Nephron progenitor cell (in vitro differentiated cells): ENCODE results near the gene TPM2.
"Not testable (repeated sequence)": the region's sequence is repeated elsewhere in the genome, so short reads cannot be mapped to it uniquely, and the experiment has no call there.

Source experiments
- DNase-seq: peaks from one replicate; pipeline ENCODE4 v3.0.0; 2021
- H3K27ac Mint-ChIP-seq: 2 replicates; pipeline ENCODE4 v1.8.0; 2021; ENCODE audit warnings: mild to moderate bottlenecking, moderate library complexity, mixed read lengths
- H3K27me3 Mint-ChIP-seq: 2 replicates; pipeline ENCODE4 v1.8.0; 2021; ENCODE audit warnings: mild to moderate bottlenecking, low read depth, mixed read lengths; ENCODE audit not compliant: poor library complexity
- H3K36me3 Mint-ChIP-seq: 2 replicates; pipeline ENCODE4 v1.8.0; 2021; ENCODE audit warnings: low read depth, mixed read lengths
- H3K4me1 Mint-ChIP-seq: 2 replicates; pipeline ENCODE4 v1.8.0; 2021; ENCODE audit warnings: mixed read lengths
- H3K4me3 Mint-ChIP-seq: 2 replicates; pipeline ENCODE4 v1.8.0; 2021; ENCODE audit warnings: mild to moderate bottlenecking, moderate library complexity, mixed read lengths
- H3K9me3 Mint-ChIP-seq: 2 replicates; pipeline ENCODE4 v1.8.0; 2021; ENCODE audit warnings: mild to moderate bottlenecking, moderate library complexity, mixed read lengths
- CTCF ChIP-seq: fragments of 200-600 bp; sonication (generic); IDR thresholded peaks from 2 replicates; pipeline ENCODE4 v1.5.0; 2021; ENCODE audit warnings: antibody characterized with exemption

TPM2 gene

GRCh38 chr9:35643046-35643445 lies 46.7 kb downstream of the TPM2 start:
- TF ChIP-seq CTCF = no peak
- no peak for DNase-seq
- no peak overlapping the region for H3K4me3 Mint-ChIP-seq
- H3K9me3 Mint-ChIP-seq = peaks cover 18% of the 10 kb centered on the region
- H3K27ac Mint-ChIP-seq = no peak overlapping the region
- H3K36me3 Mint-ChIP-seq = peaks cover 22% of the 10 kb centered on the region
- H3K4me1 Mint-ChIP-seq = peaks cover 24% of the 10 kb centered on the region
- H3K27me3 Mint-ChIP-seq = peaks cover 11% of the 10 kb centered on the region

DNA sequence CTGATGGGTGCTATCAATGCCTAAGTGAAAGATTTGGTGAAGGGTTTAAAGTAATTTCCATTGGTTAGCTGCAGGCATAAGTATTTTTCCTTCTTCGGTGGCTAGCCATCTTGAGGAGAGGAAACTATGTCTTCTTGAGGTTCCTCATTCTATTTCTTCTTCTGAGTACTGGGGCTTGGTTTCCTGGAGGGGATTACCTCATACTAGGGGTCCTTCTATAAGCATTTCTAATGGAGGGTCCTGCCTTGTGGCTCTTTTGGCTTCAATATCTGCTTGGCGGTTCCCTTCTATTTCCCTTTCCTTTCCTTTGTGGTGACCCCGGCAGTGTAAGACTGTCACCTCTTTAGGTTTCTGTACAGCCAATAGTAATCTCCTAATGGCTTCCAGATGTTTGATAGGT lies 48.2 kb downstream of the TPM2 start:
- Mint-ChIP-seq H3K36me3 (peaks cover 29% of the 10 kb centered on the region), H3K27me3 (peaks cover 14% of the 10 kb centered on the region), H3K9me3 (peaks cover 26% of the 10 kb centered on the region), H3K4me1 (peaks cover 15% of the 10 kb centered on the region)
- H3K27ac Mint-ChIP-seq, H3K4me3 Mint-ChIP-seq, DNase-seq: not testable (repeated sequence)

DNA sequence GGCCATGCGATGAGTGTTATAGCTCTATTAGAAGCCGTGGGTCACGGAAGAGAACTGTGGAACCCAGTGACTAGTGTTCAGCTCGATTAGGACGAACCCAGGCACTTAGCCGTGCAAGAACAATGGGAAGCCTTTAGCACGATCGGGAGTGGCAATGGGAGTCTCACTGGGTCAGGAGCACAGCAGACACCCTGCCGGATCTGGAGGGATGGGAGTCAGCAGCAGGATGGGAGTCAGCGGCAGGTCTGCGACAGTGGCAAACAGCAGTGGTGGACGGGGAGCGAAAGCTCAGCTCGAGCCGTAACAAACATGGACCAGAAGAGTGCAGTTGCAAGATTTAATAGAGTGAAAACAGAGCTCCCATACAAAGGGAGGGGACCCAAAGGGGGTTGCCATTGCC lies 49.3 kb downstream of the TPM2 start:
- H3K36me3 Mint-ChIP-seq = peaks cover 29% of the 10 kb centered on the region
- H3K9me3 Mint-ChIP-seq = peaks cover 26% of the 10 kb centered on the region
- peaks cover 19% of the 10 kb centered on the region for H3K27me3 Mint-ChIP-seq
- H3K4me3 Mint-ChIP-seq, H3K27ac Mint-ChIP-seq, DNase-seq: not testable (repeated sequence)
- peaks cover 14% of the 10 kb centered on the region for H3K4me1 Mint-ChIP-seq

- Mint-ChIP-seq H3K4me1 (peaks cover 20% of the 10 kb centered on the region), H3K4me3 (no peak overlapping the region), H3K9me3 (peaks cover 26% of the 10 kb centered on the region), H3K27me3 (peaks cover 19% of the 10 kb centered on the region), H3K36me3 (peaks cover 29% of the 10 kb centered on the region), H3K27ac (no peak overlapping the region)
- DNase-seq = no peak
- no peak for TF ChIP-seq CTCF
Observed at GRCh38 chr9:35639631-35640030, 50.1 kb downstream of the TPM2 start.

DNA sequence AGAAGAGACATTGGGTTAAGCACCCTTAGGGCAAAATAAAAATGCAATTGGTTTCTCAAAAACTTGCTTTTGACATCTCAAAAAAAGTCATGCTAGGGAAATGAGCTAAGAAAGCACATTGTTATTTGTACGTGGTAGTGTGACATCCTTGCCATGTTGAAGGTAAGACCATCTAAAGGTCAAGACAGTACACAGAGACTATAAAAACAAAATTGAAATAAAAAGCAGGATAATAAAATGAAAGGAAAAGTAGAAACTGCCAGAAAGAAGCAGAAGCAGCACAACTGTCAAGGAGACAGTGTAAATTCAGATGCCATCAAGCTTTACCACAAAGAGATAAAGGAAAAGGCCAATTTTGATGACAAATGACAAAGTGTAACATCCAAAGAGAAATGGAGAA lies 50.5 kb downstream of the TPM2 start:
- not testable (repeated sequence) for H3K4me3 Mint-ChIP-seq, H3K27ac Mint-ChIP-seq, DNase-seq
- Mint-ChIP-seq H3K4me1 (peaks cover 20% of the 10 kb centered on the region), H3K9me3 (peaks cover 26% of the 10 kb centered on the region), H3K36me3 (peaks cover 26% of the 10 kb centered on the region), H3K27me3 (peaks cover 19% of the 10 kb centered on the region)

DNA sequence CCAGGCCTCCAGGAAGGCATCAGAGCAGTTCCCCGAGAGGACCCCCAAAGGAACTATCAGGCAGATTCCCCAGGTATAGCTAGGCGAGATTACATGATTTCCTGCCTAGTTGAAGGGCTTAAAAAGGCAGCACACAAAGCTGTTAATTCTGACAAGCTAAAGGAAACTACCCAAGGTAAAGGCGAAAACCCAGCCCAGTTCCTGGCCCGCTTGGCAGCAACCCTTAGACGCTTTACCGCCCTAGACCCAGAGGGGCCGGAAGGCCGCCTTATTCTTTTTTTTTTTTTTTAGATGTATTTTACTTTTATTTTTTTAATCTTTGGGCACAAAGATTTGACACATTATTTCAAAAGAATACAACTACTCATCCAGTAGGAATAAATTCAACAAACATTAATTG lies 51.0 kb downstream of the TPM2 start:
- Mint-ChIP-seq H3K9me3 (peaks cover 26% of the 10 kb centered on the region), H3K4me1 (peaks cover 24% of the 10 kb centered on the region), H3K36me3 (peaks cover 26% of the 10 kb centered on the region), H3K27me3 (peaks cover 19% of the 10 kb centered on the region)
- not testable (repeated sequence) for H3K27ac Mint-ChIP-seq, H3K4me3 Mint-ChIP-seq, DNase-seq

DNA sequence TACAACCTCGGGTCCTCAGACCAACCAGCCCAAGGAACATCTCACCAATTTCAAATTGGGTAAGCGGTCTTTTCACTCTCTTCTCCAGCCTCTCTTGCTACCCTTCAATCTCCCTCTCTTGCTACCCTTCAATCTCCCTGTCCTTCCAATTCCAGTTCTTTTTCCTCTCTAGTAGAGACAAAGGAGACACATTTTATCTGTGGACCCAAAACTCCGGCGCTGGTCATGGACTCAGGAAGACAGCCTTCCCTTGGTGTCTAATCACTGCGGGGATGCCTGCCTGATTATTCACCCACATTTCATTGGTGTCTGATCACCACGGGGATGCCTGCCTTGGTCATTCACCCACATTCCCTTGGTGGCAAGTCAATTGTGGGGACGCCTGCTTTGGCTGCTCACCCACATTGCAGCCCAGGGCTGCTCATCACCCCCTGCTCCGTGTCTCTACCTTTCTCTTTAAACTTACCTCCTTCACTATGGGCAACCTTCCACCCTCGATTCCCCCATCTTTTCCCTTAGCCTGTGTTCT lies 52.2 kb downstream of the TPM2 start:
- not testable (repeated sequence) for H3K4me3 Mint-ChIP-seq, DNase-seq, H3K27ac Mint-ChIP-seq
- Mint-ChIP-seq H3K36me3 (peaks cover 32% of the 10 kb centered on the region), H3K27me3 (peaks cover 22% of the 10 kb centered on the region), H3K9me3 (peaks cover 33% of the 10 kb centered on the region), H3K4me1 (peaks cover 30% of the 10 kb centered on the region)

DNA sequence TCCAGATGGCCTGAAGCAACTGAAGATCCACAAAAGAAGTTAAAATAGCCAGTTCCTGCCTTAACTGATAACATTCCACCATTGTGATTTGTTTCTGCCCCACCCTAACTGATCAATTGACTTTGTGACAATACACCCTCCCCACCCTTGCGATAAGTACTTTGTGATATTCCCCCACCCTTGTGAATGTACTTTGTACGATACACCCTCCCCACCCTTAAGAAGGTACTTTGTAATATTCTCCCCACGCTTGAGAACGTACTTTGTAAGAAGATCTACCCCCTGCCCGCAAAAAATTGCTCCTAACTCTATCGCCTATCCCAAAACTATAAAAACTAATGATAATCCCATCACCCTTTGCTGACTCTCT lies 52.9 kb downstream of the TPM2 start:
- not testable (repeated sequence) for H3K27ac Mint-ChIP-seq, DNase-seq, H3K4me3 Mint-ChIP-seq
- Mint-ChIP-seq H3K36me3 (peaks cover 32% of the 10 kb centered on the region), H3K27me3 (peaks cover 22% of the 10 kb centered on the region), H3K4me1 (peaks cover 30% of the 10 kb centered on the region), H3K9me3 (peaks cover 33% of the 10 kb centered on the region)

DNA sequence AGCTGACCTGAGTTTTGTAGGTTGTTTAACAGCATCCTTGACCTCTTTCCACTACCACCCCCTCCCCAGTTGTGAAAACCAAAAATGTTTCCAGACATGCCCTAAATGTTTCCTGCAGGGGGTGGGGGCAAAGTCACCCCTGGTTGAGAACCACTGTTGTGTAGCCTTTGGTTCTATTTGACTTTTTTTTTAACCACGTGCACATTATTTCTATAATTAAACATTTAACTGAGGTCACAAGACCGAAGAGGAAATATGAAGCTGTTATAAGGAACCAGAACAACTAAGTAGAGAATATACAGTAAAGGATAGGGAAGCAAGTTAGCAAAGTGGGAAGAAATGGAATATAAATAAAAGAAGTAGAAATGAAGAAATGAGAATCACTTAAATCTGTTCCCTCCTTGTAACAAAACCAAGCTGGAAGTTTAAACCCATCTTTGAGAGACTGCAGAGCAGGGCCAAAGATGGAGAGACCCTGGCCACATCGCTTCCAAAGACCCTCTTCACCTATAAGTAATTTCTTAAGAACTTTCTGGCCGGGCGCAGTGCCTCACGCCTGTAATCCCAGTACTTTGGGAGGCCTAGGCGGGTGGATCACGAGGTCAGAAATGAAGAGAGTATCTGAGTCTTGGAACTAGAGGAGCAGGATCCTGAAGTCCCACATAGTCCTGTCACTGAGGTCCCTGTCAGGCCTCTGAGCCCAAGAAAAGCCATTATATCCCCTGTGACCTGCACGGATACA lies 53.4 kb downstream of the TPM2 start:
- H3K9me3 Mint-ChIP-seq = peaks cover 28% of the 10 kb centered on the region
- peaks cover 27% of the 10 kb centered on the region for H3K36me3 Mint-ChIP-seq
- H3K4me3 Mint-ChIP-seq = no peak overlapping the region
- no peak for DNase-seq
- H3K27me3 Mint-ChIP-seq = peaks cover 19% of the 10 kb centered on the region
- peaks cover 30% of the 10 kb centered on the region for H3K4me1 Mint-ChIP-seq
- H3K27ac Mint-ChIP-seq = no peak overlapping the region
- no peak for TF ChIP-seq CTCF
